NCI-H146 (cell line): ENCODE data around the gene LAMC3.
"Not testable (repeated sequence)": the region's sequence is repeated elsewhere in the genome, so short reads cannot be mapped to it uniquely, and the experiment has no call there.

ENCODE experiments used
- DNase-seq: peaks from one replicate; lab custom pipeline; 2025; lab: John Stamatoyannopoulos, UW

LAMC3 gene

DNA sequence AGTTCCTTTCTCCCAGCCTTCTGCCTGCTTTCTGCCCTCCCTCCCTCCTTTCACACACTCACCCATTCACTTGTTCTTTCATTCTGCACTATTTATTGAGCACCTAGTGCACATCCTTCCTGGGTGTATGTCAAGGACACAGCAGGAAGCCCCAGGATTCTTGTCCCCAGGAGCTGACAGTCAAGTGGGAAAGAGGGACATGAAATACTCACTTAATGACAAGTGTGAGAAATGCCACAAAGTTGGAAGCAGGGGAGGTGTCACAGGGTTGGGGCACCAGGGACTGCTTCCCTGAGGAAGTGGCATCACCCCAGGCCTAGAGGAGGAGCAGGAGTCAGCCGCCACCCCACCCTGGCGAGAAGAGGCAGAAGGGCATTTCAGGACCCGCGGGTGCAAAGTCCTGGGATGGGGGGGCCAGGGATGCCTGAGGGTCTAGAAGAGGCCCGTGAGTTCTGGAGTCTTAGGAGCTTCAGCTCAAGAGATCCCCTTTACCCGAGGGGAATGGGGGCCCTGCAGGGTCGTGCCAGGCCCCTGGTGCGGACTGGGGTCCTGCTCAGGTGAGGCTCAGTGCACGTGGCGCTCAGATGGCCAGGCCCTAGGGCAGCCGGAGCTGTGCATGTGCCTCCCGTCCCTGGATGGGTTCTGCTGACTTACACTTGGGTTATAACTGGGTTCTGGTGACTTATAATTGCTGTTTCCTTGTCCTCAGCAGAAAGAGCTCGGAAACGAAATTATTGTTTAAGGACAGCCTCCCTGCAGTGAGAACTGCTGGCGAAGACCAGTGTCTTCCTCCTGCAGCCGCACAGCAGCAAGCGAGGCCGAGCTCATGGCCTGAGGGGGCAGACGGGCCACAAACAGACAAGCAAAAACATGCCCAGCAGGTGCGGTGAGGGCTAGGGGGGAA lies 16.9 kb upstream of the LAMC3 start:
- DNase-seq = peak; percentile 82

DNA sequence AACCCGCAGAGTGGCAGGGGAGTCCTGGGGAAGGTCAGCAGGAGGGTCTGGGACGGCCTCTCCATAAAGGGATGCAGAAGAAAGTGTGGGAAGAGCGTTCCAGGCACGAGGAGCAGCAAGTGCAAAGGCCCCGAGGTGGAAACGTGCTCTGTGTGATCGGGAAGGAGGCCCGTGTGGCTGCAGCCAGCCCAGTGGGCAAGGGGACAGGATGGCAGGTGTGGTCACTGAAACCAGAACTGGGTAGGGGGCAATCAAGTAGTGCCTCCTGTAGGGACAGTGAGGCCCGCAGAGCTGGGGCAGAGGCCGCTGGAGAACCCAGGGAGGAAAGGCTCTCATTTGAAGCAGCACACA lies 16.3 kb upstream of the LAMC3 start:
- no peak for DNase-seq

DNA sequence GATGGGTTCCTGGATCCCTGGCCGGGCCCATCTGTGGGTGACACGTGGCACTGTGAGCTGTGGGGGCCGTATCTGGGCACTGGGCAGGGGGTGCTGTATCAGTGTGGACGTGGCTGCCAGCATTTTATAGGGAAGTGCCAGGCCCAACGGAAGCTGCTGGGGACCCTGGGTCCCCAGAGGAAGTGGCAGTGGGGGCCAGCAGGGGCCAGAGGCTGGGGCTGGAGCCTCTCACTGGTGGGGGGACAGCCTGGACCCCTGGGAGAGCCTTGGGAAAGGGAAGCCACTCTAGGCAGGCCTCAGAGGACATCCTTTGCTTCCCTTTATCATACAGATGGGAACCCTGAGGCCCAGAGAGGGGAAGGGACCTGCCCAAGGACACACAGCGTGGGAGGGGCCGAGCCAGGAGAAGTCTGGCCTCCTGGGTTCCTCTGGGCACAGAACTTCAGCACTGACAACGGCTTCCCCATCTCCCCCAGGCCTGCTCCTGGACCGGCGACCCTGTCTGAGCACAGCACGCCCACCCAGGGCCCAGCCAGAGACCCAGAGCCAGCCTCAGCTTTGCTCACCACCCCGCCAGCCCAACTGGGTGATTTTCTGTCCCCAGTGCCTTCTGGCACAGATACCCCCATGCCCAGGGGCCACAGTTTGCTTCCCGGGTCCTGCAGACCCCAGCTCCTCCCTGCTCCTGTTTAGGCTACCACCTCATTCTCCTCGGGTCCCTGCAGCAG lies 15.5 kb upstream of the LAMC3 start:
- no peak for DNase-seq

DNA sequence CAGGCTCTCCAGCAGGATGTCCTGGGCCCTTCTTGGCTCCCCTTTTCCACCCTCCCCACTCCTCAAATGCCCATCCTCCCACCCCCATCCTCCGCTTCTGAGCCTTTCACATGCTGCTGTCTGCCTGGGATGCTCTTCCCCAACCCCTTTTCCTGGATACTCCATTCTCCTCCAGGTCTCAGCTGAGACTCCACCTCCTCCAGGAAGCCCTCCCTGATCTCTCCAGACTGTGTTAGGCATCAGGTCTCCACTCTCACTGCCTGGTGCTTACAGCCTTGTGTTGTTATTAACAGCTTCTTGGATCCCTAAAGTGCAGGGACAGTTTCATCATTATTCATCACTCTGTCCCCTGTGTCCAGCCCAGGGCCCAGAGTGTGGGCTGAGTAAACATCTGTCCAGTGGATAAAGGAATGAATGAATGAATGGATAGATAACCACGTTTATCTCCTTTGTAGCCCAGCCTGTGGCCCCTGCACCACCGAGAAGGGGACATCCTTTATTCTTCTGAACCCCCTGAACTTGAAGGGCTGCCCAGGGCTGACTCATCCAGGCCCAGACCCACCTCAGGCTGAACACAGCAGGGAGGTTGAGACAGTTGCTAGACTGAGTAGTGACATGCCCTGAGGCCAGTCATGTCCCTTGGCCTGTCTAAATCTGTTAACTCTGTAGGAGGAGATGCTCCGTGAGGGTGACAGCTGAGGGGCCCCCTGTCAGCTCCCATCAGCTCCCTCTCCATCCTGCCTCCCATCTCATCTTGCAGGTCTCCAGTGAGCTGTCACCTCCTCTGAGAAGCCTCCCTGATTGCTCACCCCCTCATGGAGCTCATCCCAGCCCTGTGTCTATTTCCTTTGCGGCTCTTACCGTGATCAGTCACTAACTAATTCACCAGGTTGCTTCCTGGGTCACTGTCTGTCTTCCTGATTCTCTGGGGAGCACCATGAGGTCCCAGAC lies 14.6 kb upstream of the LAMC3 start:
- peak; percentile 46 for DNase-seq

DNA sequence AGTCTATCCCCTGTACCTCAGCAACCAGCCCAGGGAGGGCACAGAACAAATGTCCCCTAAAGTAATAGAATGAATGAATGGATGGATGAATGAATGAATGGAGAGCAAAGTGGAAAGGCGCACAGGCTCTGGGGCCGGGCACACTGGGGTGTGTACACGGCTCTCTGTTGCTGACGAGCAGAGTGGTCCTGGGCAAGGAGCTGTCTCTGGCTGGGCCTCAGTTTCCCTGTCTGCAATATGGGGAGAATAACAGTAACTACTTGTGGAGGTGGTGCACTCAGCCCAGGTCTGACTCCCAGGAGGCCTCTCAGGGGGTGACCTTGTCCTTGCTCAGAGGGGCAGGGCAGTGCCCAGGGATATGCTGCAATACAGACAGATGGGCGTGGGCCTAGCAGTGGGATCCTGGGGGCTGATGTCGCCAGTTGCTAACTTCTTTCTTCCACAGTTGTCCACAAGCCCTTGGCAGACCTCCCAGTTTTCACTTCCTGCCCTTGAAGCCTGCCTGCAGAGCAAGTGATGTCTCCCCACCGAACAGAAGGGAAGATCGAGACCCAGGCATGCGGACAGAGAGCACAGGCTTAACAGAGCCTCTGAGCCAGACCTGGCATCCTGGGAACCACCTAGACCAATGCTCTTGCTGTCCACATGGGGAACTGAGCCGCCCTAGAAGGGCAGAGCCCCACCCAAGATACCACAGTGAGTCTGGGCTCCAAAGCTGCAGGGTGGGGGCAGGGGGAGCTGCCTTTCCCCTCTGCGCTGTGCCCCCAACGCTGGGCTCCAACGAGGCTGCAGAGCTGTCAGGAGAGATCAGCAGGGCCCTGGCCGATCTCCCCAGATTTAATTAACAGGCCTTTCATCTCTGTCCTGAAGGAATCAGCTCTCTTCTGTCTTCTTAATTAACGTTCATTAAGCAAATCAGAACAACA lies 13.6 kb upstream of the LAMC3 start:
- DNase-seq = no peak

DNA sequence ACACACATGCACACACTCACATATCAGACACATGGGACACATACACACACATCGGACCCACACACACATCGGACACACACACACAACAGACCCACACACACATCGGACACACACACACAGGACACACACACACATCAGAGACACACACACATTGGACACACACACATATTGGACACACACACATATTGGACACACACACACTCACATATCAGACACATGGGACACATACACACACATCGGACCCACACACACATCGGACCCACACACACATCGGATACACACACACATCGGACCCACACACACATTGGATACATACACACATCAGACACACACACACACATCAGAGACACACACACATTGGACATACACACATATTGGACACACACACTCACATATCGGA lies 12.8 kb upstream of the LAMC3 start:
- DNase-seq = no peak

DNA sequence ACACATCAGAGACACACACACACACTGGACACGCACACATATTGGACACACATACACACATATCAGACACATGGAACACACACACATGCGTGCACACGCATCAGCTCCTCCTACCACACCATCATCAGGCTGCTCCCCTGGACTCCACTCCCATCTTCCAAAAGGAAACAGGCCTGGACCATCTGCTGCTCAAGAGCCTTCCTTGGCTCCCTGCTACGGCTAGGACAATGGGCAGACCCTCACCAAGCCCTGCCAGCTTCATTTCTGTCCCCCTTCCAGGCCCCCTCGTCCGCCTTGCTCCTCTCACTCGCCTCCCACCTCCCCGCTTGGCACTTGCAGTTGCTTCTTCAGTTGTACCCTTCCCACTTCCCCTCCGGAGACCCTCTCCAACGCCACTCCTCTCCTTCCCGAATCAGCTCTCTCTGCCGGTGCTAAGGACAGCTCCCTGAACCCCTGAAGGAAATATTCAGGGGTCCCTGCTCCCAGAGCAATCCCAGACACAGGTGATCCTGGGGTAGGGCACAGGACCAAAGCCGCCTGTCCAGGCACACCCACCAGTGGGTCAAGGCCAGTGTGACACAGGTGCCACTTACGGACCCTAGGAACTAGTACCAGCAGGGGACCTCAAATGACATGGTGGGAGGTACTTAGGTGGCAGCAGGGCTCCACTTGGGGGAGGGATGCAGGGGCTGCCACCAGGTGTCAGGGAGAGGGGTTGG lies 12.1 kb upstream of the LAMC3 start:
- DNase-seq = no peak

DNA sequence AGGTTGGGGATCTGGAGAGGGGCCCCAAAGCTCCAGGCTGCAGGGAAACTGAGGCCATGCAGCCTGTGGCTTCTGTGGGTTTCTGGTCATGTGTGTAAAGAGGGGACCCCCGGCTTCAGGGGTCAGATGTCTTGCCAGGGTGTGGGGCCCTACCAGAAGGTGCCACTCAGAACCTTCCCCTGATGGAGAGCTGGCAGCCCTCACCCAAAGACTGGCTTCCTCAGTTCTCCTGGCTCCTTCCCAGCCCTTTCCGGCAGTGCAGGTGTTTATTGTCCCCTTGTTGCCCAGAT lies 11.6 kb upstream of the LAMC3 start:
- DNase-seq = no peak

DNA sequence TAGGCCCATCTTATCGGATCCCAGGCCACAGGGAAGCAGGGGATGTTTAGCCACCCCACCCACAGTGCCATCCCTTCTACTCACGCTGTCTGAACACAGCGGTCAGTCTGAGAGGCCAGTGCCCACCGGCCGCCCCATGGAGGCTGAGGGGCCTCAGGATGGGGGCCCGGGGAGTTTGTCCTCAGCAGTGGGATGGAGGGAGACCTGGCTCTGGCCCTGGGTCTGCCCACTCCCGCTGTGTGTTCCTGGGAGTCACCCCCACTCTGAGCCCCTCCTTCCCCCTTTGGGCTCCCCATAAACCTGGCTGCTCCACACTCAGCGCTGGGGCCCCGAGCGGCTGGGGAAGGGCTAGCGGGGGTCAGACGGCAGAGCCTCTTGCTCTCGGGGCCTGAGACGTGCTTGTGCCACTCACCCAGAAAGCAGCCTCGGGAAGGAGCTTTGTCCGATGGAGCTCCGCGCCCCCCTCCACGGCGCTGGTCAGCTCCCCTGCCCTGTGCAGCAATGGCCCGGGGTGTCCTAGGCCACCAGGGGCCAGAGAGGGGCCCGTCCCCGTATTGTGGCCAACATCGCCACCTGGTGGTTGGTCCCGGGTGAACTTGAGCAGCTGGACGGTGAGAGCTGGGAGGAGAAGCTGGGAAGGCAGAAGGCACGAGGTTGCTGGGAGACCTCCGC lies 10.9 kb upstream of the LAMC3 start:
- peak; percentile 56 for DNase-seq

DNA sequence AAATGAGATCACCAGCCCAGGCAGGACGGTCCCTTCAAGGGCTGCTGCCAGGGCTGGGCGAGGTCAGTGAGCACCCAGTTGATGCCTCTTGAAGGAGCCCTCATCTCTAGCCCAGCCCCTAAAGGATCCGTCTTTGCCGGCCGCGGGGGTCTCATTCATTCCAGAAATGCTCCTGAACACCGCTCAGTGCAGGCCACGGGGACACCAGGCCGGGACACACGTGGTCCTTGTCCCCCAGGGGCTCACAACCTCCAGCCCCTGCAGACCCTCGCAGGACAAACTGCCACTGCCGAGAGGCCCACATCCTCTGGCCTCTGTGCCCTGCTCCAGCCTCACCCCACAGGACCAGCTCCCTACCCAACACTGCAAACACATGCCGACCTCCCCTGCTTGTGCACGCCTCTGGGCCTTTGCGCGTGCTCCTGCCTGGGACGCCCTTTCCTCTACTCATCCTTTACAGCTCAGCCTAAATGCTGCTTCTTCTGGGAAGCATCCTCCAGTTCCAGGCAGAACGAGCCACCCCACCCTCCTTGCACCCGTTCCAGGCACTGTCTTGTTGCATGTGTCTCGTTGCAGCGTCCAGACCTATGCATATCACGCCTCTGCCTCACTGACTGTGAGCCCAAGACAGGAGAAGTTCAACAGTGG lies 10.3 kb upstream of the LAMC3 start:
- DNase-seq = no peak

DNA sequence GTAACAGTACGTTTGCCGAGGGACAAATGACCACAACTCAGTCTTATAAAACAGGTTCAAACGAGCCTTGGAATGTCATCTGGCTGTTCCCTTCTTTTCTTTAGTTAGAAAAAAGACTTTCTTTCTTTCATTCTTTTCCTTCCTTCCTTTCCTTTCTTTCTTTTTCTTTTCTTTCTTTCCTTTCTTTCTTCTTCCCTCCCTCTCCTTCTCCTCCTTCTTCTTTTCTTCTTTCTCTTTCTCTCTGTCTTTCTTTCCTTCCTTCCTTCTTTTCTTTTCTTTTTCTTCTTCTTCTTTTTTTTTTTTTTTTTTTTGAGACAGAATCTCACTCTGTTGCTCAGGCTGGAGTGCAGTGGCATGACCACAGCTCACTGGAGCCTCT lies 9.7 kb upstream of the LAMC3 start:
- DNase-seq = no peak

DNA sequence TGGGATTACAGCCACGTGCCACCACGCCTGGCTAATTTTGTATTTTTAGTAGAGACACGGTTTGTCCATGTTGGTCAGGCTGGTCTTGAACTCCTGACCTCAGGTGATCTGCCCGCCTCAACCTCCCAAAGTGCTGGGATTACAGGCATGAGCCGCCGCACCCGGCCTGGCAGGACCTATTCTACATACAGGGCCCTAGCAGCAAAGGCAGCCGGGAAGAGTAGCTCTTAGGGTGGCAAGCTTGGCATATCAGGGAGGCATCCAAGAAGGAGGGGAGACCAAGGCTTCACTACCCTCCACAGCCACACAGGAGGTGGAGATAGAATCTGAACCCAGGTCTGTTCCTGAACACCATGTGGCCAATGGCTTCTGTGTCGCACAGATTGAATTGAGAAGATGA lies 8.4 kb upstream of the LAMC3 start:
- not testable (repeated sequence) for DNase-seq

DNA sequence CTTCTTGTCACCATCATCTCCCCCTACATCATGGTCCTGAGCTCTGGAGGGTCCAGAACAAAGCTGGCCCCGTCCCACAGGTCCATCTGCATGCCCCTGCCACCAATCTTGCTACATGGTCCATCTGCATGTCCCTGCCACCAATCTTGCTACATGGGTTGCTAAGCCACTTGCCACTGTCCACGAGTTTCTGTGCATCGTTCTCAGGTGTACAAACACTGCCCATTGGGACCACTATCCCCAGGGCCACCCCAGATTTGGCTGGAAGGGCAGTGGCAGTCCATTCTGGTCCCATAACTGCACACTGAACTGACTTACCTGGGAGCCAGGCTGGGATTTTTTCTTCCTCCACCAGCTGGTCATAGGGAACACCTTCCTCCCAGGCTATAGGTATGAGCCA lies 8.0 kb upstream of the LAMC3 start:
- no peak for DNase-seq

DNA sequence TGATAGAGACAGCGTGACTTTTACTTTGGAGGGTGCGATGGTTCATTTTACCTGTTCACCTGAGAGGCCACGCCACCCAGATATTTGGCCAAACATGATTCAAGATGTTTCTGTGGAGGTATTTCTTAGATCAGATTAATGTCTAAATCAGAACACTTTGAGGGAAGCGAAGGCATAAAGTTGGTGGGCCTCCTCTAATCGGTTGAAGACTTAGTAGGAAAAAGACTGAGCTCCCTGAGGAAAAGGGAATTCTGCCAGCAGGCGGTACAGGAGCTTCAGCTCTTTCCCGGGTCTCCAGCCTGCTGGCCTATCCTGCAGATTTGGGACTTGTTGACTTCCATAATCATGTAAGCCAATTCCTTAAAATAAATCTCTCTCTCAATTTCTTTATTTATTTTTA lies 7.0 kb upstream of the LAMC3 start:
- DNase-seq = no peak

DNA sequence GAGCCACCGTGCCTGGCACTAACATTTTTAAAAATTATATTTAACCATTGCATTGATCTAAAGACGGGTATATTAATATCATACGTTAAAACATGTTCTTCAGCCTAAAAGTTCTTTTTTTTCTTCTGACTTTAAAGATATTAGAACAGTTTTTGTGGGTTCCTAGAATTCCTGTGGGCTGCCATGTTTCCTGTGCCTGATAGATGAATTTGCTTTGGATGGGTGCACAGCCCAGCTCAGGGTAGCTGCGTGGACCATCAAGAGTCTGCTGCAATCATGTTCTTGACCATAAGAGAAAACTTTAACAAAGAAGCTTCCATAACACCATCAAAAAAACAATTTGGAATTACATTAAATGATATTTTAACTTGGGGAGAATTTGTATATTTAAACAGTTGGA lies 2.4 kb upstream of the LAMC3 start:
- DNase-seq = no peak

DNA sequence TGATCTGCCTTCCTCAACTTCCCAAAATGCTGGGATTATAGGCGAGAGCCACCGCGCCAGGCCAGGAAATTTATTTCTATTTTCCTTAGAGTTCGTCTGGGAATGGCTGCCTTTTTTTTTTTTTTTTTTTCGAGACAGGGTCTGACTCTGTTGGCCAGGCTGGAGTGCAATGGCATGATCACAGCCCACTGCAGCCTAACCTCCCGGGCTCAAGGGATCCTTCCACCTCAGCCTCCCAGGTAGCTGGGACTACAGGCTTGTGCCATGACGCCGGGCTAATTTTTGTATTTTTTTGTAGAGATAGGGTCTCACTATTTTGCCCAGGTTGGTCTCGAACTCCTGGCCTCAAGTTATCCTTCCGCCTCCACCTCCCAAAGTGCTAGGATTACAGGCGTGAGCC lies 888 bp upstream of the LAMC3 start:
- no peak for DNase-seq

DNA sequence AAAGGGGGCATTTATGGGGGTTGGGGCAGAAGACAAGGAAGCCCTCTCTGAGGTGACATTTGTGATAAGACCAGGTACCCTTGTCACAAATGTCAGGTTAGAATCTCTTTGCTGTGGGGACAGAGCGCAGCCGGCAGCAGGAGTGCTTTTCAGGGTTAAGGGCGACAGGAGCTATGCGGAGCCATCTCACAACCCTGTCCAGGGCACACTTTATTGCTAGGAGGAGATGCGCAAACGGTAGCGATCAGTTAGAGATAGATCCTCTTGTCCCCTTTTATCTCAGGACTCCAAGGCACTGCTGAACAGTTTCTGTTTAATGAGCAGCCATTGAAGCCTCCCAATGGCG lies 438 bp upstream of the LAMC3 start:
- DNase-seq = peak; percentile 51

DNA sequence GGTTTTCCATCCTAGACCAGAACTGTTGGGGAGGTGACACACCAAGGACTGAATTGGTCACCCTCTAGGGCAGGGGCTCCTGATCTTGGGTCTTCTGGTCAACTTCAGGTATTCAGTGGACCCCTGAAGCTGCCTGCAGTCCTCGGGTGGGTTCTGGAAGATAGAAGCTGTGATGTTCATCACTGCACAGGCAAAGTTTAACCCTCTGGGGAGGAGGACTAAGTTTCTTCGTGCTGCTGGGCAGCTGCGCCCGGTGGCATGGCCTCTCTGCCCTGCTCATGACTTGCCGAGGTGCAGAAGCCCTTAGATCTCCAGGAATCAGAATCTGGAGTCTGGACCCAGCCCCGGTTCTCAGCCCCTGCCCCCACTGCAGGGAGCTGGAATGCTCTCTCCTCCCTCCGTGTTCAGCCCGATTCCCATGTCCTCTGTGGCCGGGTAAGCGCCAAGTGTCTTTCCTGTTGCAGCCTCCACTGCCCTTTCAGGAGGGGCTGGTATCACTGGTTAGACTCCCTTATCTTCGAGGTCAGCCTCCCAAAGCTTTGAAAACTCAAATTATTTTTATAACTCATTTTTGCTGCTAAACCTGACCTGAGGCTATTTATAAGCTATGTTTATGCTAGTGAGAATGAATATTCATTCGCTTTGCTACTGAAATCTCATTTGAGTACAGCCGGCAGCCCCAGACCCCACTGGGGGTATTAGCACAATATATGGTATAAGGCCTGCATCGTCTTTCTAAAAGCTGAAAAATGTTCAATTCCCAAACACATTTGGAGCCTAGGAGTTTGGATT lies 1.7 kb downstream of the LAMC3 start:
- no peak for DNase-seq
